GM23248 (cell line): ENCODE data around the gene CCNY.

ENCODE experiments used
- EZH2 ChIP-seq: fragments of 200-600 bp; sonication (generic); IDR thresholded peaks from 2 replicates; pipeline ENCODE4 v1.6.1; 2018; ENCODE audit warnings: antibody characterized with exemption, mild to moderate bottlenecking; ENCODE audit not compliant: insufficient read depth, poor library complexity, severe bottlenecking
- EZH2phosphoT487 ChIP-seq: fragments of 200-600 bp; sonication (generic); IDR thresholded peaks from 2 replicates; pipeline ENCODE4 v1.6.1; 2018; ENCODE audit warnings: antibody characterized with exemption, moderate library complexity, mild to moderate bottlenecking, low read depth; ENCODE audit not compliant: insufficient read depth

DNA sequence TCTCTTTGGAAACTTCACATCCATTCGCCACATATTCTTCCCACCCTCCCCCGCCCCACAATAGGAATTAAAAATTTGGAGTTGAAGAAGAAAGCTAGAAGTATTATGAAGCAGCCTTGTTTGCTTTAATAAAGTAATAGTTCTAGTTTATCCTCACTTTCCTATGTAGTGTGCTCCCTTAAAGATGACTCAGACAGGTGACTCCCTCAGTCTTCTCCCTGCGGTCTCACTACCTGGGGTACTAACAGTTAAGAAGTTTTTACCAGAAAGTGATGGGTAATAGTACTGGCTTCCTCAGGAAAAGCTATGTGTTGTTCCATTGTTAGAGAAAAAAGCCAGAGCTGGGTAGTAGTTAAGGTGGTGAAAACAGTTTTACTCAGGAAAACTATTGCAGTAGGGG is 58.6 kb downstream of the CCNY start:
- TF ChIP-seq EZH2phosphoT487 (no peak), EZH2 (no peak)
